ENCODE data around the gene SLC15A4. TPM values are rescaled to one million over a fixed set of nuclear protein-coding genes. Genes with fewer than 3 reads are reported as not detected.

SLC15A4 gene
- total RNA-seq, 4 donors from 2014 or later, result 28.1 to 49.9 (median 45.8) TPM

- Histone ChIP-seq H3K9me3 (no peaks in the 10 kb centered on the region), H3K4me1 (peaks cover 0 to 95% (median 46%) of the 10 kb centered on the region in 3 donors), H3K27ac (peak overlapping the region in 3 of 4 donors; percentile 16 to 56 (median 21)), H3K27me3 (no peaks in the 10 kb centered on the region), H3K4me3 (no peak overlapping the region), H3K36me3 (peaks cover 0 to 20% of the 10 kb centered on the region in 2 donors)
- TF ChIP-seq EP300 (IDR thresholded peaks at IDR 0.05) (no peak), POLR2A (IDR thresholded peaks at IDR 0.05) (no peak), POLR2AphosphoS5 (IDR thresholded peaks at IDR 0.05) (no peak)
- TF ChIP-seq, protein P1, sequence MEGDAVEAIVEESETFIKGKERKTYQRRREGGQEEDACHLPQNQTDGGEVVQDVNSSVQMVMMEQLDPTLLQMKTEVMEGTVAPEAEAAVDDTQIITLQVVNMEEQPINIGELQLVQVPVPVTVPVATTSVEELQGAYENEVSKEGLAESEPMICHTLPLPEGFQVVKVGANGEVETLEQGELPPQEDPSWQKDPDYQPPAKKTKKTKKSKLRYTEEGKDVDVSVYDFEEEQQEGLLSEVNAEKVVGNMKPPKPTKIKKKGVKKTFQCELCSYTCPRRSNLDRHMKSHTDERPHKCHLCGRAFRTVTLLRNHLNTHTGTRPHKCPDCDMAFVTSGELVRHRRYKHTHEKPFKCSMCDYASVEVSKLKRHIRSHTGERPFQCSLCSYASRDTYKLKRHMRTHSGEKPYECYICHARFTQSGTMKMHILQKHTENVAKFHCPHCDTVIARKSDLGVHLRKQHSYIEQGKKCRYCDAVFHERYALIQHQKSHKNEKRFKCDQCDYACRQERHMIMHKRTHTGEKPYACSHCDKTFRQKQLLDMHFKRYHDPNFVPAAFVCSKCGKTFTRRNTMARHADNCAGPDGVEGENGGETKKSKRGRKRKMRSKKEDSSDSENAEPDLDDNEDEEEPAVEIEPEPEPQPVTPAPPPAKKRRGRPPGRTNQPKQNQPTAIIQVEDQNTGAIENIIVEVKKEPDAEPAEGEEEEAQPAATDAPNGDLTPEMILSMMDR (IDR thresholded peaks at IDR 0.05), result no peak
- WGBS, 2 donors (ENCODE audit: low coverage in 1 of 2), result 69 to 90% methylated on average over 6 to 8 of the region's 10 CpGs
- no peak for ATAC-seq
These were observed 9.9 kb downstream of the SLC15A4 start for GRCh38 chr12:128813883-128814282.

DNA sequence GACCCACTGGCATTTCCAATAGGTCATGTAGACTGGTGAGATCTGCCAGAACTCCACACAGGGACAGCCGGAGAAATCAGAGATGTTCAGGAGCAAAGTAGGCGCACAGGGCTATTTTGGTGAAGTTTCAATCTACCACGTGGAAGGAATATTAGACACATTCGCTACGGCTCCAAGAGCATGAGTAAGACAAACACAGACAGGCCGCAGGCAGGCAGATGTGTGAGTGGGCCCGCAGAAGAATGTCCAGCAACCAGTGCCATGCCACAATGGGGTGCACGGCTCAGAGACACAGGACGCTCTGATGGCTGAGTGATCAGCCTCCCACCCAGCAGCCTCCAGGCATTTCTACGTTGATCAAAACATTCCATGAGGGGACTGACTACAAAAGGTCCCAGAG lies 10.4 kb downstream of the SLC15A4 start:
- Histone ChIP-seq H3K9me3 (no peaks in the 10 kb centered on the region), H3K27me3 (no peaks in the 10 kb centered on the region), H3K36me3 (peaks cover 0 to 25% of the 10 kb centered on the region in 2 donors), H3K4me1 (peaks cover 0 to 90% (median 43%) of the 10 kb centered on the region in 3 donors), H3K4me3 (no peak overlapping the region), H3K27ac (peak overlapping the region in 3 of 4 donors; percentile 16 to 56 (median 21))
- no peak for ATAC-seq
- no peak for TF ChIP-seq POLR2A (IDR thresholded peaks at IDR 0.05)
- TF ChIP-seq EP300 (IDR thresholded peaks at IDR 0.05), result no peak
- TF ChIP-seq POLR2AphosphoS5 (IDR thresholded peaks at IDR 0.05), result no peak
- TF ChIP-seq, protein P1 (IDR thresholded peaks at IDR 0.05), result no peak
- WGBS, 2 donors (ENCODE audit: low coverage in 1 of 2), result 100% methylated on average over 2 of the region's 10 CpGs; no CpG with 5 or more reads in 1 of the 2 donors

- Histone ChIP-seq H3K4me1 (peaks cover 0 to 74% (median 33%) of the 10 kb centered on the region in 3 donors), H3K4me3 (no peak overlapping the region), H3K9me3 (no peaks in the 10 kb centered on the region), H3K27ac (no peak overlapping the region), H3K36me3 (peaks cover 0 to 41% of the 10 kb centered on the region in 2 donors), H3K27me3 (no peaks in the 10 kb centered on the region)
- ATAC-seq, result no peak
- TF ChIP-seq, protein P1 (IDR thresholded peaks at IDR 0.05), result no peak
- TF ChIP-seq POLR2AphosphoS5 (IDR thresholded peaks at IDR 0.05) (no peak), EP300 (IDR thresholded peaks at IDR 0.05) (no peak), POLR2A (IDR thresholded peaks at IDR 0.05) (no peak)
- 89% methylated on average over 2 to 5 of the region's 9 CpGs for WGBS, 2 donors (ENCODE audit: low coverage in 1 of 2)
These were observed 12.0 kb downstream of the SLC15A4 start for GRCh38 chr12:128811806-128812205.

- H3K4me1 ChIP-seq, result peaks cover 0 to 61% (median 21%) of the 10 kb centered on the region in 3 donors
- H3K4me3 ChIP-seq, result peak overlapping the region in 1 of 2 donors; percentile 15
- peak; percentile 79 for ATAC-seq
- TF ChIP-seq POLR2A (IDR thresholded peaks at IDR 0.05), result no peak
- TF ChIP-seq, protein P1 (IDR thresholded peaks at IDR 0.05), result no peak
- TF ChIP-seq EP300 (IDR thresholded peaks at IDR 0.05), result no peak
- TF ChIP-seq POLR2AphosphoS5 (IDR thresholded peaks at IDR 0.05), result no peak
- peak overlapping the region in 3 of 4 donors; percentile 76 to 82 (median 78) for H3K27ac ChIP-seq
- no peaks in the 10 kb centered on the region for H3K9me3 ChIP-seq
- WGBS, 2 donors (ENCODE audit: low coverage in 1 of 2), result 0 to 12% methylated on average over 4 to 13 of the region's 14 CpGs
- H3K36me3 ChIP-seq, result peaks cover 0 to 49% of the 10 kb centered on the region in 2 donors
- no peaks in the 10 kb centered on the region for H3K27me3 ChIP-seq
These were observed 13.3 kb downstream of the SLC15A4 start for GRCh38 chr12:128810182-128811127.

Measured in gastroesophageal sphincter (tissue), 4 donors.